ENCODE measurements around the gene TMEM31. TPM values are rescaled to one million over a fixed set of nuclear protein-coding genes. Genes with fewer than 3 reads are reported as not detected.

TMEM31 gene
- total RNA-seq = not detected
- long read RNA-seq = 0 reads

GRCh38 chrX:103710609-103711008, at the start of gene TMEM31:
TSS of gene TMEM31 (plus strand) at chrX:103710909. CDS start at chrX:103712259, 1,350 bp downstream.
- DNase-seq (ENCODE audit: low spot score) = no peak

- DNase-seq (ENCODE audit: low spot score) = no peak
These were observed 46.5 kb upstream of the TMEM31 start for GRCh38 chrX:103663981-103664762.

- no peak for DNase-seq (ENCODE audit: low spot score)
These were observed 44.3 kb upstream of the TMEM31 start for GRCh38 chrX:103666202-103667107.

- DNase-seq (ENCODE audit: low spot score) = no peak
These were observed 41.0 kb upstream of the TMEM31 start for GRCh38 chrX:103669745-103670144.

- no peak for DNase-seq (ENCODE audit: low spot score)
These were observed 35.9 kb upstream of the TMEM31 start for GRCh38 chrX:103674531-103675454.

- no peak for DNase-seq (ENCODE audit: low spot score)
These were observed 32.3 kb upstream of the TMEM31 start for GRCh38 chrX:103678199-103678993.

GRCh38 chrX:103681443-103681842, 29.3 kb upstream of the TMEM31 start:
- DNase-seq (ENCODE audit: low spot score) = no peak

- DNase-seq (ENCODE audit: low spot score) = no peak
These were observed 25.3 kb upstream of the TMEM31 start for GRCh38 chrX:103685396-103685795.

GRCh38 chrX:103686199-103687072, 24.3 kb upstream of the TMEM31 start, which contains the start of gene MORF4L2:
TSS of gene MORF4L2 (minus strand) at chrX:103686699. CDS start at chrX:103677027, 9,672 bp downstream.
- DNase-seq (ENCODE audit: low spot score) = no peak

- DNase-seq (ENCODE audit: low spot score) = peak; percentile 93
These were observed 23.5 kb upstream of the TMEM31 start for GRCh38 chrX:103687073-103687695.

- DNase-seq (ENCODE audit: low spot score) = no peak
These were observed 23.0 kb upstream of the TMEM31 start for GRCh38 chrX:103687696-103688201.

GRCh38 chrX:103688946-103689345, 21.8 kb upstream of the TMEM31 start:
- DNase-seq (ENCODE audit: low spot score) = no peak

- DNase-seq (ENCODE audit: low spot score) = no peak
These were observed 19.6 kb upstream of the TMEM31 start for GRCh38 chrX:103691059-103691458.

- DNase-seq (ENCODE audit: low spot score) = no peak
These were observed 13.0 kb upstream of the TMEM31 start for GRCh38 chrX:103697687-103698086.

GRCh38 chrX:103699243-103699642, 11.5 kb upstream of the TMEM31 start:
- DNase-seq (ENCODE audit: low spot score) = no peak

GRCh38 chrX:103704863-103705262, 5.8 kb upstream of the TMEM31 start:
- DNase-seq (ENCODE audit: low spot score) = no peak

- no peak for DNase-seq (ENCODE audit: low spot score)
These were observed 6.3 kb downstream of the TMEM31 start for GRCh38 chrX:103716962-103717361.

GRCh38 chrX:103718120-103718519, 7.4 kb downstream of the TMEM31 start:
- no peak for DNase-seq (ENCODE audit: low spot score)
